CD4-positive, alpha-beta memory T cell (primary cell): ENCODE measurements around the gene GPAM. TPM values are rescaled to one million over a fixed set of nuclear protein-coding genes. Genes with fewer than 3 reads are reported as not detected.

ENCODE experiments used
- CTCF ChIA-PET: fragments of 350-600 bp; sonication (Branson Sonifier 250); formaldehyde crosslinking; loops from one replicate; lab custom pipeline; 2021; ENCODE audit warnings: inconsistent platforms; ENCODE audit not compliant: partially characterized antibody; lab: Charles Lee
- POLR2A ChIA-PET: fragments of 350-600 bp; sonication (Branson Sonifier 250); formaldehyde crosslinking; loops from one replicate; lab custom pipeline; 2021; ENCODE audit not compliant: partially characterized antibody; lab: Charles Lee
- DNase-seq, 5 donors: peaks; one replicate each; pipeline versions ENCODE4 v3.0.0 to v3.0.0-alpha.2; 2020 to 2022; ENCODE audit warnings: mixed read lengths in 1 of 5
- H3K27ac ChIP-seq: one replicate; pipeline ENCODE4 v1.7.0; 2013; ENCODE audit warnings: low read depth, low read length
- H3K27me3 ChIP-seq: 2 replicates; pipeline ENCODE4 v1.7.0; 2013; ENCODE audit warnings: mild to moderate bottlenecking, low read length, moderate library complexity; ENCODE audit not compliant: insufficient read depth
- H3K36me3 ChIP-seq: 2 replicates; pipeline ENCODE4 v1.7.0; 2013; ENCODE audit warnings: mild to moderate bottlenecking, low read length, moderate library complexity; ENCODE audit not compliant: insufficient read depth
- H3K4me1 ChIP-seq: 2 replicates; pipeline ENCODE4 v1.7.0; 2013; ENCODE audit warnings: mild to moderate bottlenecking, low read length, moderate library complexity; ENCODE audit not compliant: insufficient read depth
- H3K4me3 ChIP-seq, 2 donors: one replicate each; pipeline ENCODE4 v1.7.0; 2013; ENCODE audit warnings: low read length in 2 of 2, mild to moderate bottlenecking in 1 of 2
- H3K9me3 ChIP-seq, 2 donors: one replicate each; pipeline ENCODE4 v1.7.0; 2013; ENCODE audit warnings: low read length in 2 of 2, control low read depth in 1 of 2; ENCODE audit not compliant: control insufficient read depth in 1 of 2
- H3K27ac Mint-ChIP-seq, 7 donors: one replicate each; pipeline ENCODE4 v1.8.0; 2020 to 2021; ENCODE audit warnings: mixed read lengths in 7 of 7, mild to moderate bottlenecking in 6 of 7, inconsistent platforms in 3 of 7, moderate library complexity in 3 of 7
- H3K27me3 Mint-ChIP-seq, 2 donors: one replicate each; pipeline ENCODE4 v1.8.0; 2020 to 2021; ENCODE audit warnings: mixed read lengths in 2 of 2
- H3K36me3 Mint-ChIP-seq, 2 donors: one replicate each; pipeline ENCODE4 v1.8.0; 2020 to 2021; ENCODE audit warnings: mixed read lengths in 2 of 2, inconsistent platforms in 1 of 2, mild to moderate bottlenecking in 1 of 2
- H3K4me1 Mint-ChIP-seq, 4 donors: one replicate each; pipeline ENCODE4 v1.8.0; 2020 to 2021; ENCODE audit warnings: mixed read lengths in 4 of 4, mild to moderate bottlenecking in 1 of 4
- H3K4me3 Mint-ChIP-seq, 8 donors: one replicate each; pipeline ENCODE4 v1.8.0; 2020 to 2021; ENCODE audit warnings: mixed read lengths in 8 of 8, mild to moderate bottlenecking in 7 of 8, moderate library complexity in 6 of 8, inconsistent platforms in 3 of 8
- H3K9me3 Mint-ChIP-seq, 8 donors: one replicate each; pipeline ENCODE4 v1.8.0; 2020 to 2021; ENCODE audit warnings: mixed read lengths in 8 of 8, mild to moderate bottlenecking in 5 of 8, inconsistent platforms in 3 of 8, moderate library complexity in 1 of 8
- intact Hi-C: fragments of 100-400 bp; cut with micrococcal nuclease; formaldehyde crosslinking; loops from one replicate; pipeline ENCODE4 v1.15.1; 2023
- polyA plus RNA-seq, 2 donors: library from polyadenylated mRNA; unstranded; fragments of 300-500 nt; fragmentation: Illumina TruSeq; gene quantifications; one replicate each; pipeline ENCODE4 v1.2.3, GENCODE V29; 2021
- total RNA-seq, 2 experiments: library from RNA; stranded (reverse); gene quantifications; one replicate each; pipeline ENCODE4 v1.2.3, GENCODE V29; 2021

Gene GPAM
- total and polyA plus RNA-seq, 4 experiments from 2014 or later = 1.9 to 8.8 (median 4.2) TPM

DNA sequence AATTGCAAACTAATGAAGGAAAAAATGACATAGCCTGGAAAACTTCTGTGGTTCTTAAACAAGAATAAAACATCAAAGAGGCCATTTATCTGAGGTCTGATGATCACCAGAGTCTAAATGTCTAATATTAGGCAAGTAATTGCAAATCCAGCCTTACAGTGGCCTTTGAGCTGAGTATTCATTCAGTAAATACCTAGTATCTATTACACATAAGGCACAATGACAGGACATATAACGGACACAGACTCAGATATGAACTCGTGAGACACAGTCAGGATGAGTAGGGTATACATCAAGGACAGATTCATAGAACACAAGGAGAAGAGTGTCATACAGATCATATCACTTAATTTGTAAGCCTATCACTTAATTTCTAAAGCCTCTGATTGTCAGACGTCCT, 16.8 kb downstream of the GPAM start:
- ChIA-PET CTCF (no interaction called here), POLR2A (no interaction called here)
- Histone ChIP-seq H3K27ac (no peak overlapping the region), H3K9me3 (no peaks in the 10 kb centered on the region), H3K27me3 (no peaks in the 10 kb centered on the region), H3K36me3 (peaks cover 28% of the 10 kb centered on the region), H3K4me1 (no peaks in the 10 kb centered on the region), H3K4me3 (no peak overlapping the region)
- no peak overlapping the region for H3K27ac Mint-ChIP-seq
- DNase-seq = no peak
- H3K9me3 Mint-ChIP-seq = no peaks in the 10 kb centered on the region
- H3K36me3 Mint-ChIP-seq = peaks cover 54 to 82% of the 10 kb centered on the region in 2 donors
- no peaks in the 10 kb centered on the region for H3K4me1 Mint-ChIP-seq
- intact Hi-C loops = no loop called here
- H3K27me3 Mint-ChIP-seq = no peaks in the 10 kb centered on the region
- H3K4me3 Mint-ChIP-seq = no peak overlapping the region

DNA sequence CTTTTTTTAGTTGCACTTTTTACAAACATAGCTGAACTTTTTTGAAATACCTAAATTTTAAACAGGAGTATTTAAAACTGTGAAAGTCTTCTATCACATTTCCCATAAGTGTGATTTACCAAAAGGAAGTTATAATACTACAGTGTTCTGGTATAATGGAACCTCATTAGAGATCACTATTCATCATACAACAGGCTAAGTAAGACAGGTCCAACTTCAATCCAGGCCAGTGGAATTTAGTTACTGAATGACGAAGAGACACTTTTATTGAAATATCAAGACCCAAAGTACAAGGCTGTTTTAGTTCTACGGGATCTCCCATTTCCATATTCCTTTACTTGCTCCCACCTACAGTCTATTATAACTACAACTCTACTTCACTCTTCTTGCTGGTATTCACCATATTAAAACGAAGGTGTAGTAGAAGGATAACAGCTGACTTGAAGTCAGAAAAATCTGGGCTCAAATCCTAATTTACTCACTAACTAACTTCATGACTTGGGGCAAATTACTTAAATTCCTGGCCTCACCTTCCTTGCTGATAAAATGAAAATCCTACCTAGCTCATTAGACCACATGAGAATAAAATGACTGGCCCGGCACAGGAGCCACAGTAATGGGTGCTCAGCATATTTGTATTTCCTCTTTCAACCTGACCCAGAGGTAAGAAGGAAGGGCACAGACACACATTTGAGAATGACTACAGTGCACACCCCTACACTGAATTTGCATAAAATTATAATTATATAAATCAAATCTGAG, 21.6 kb downstream of the GPAM start:
- H3K9me3 ChIP-seq = no peaks in the 10 kb centered on the region
- DNase-seq = no peak
- no peak overlapping the region for H3K4me3 ChIP-seq
- Mint-ChIP-seq H3K27me3 (no peaks in the 10 kb centered on the region), H3K4me1 (no peaks in the 10 kb centered on the region), H3K36me3 (peaks cover 56 to 80% of the 10 kb centered on the region in 2 donors), H3K27ac (peak overlapping the region in 1 of 7 donors; percentile 31), H3K9me3 (no peaks in the 10 kb centered on the region), H3K4me3 (no peak overlapping the region)
- no peaks in the 10 kb centered on the region for H3K4me1 ChIP-seq
- POLR2A ChIA-PET = no interaction called here
- H3K27ac ChIP-seq = no peak overlapping the region
- CTCF ChIA-PET = interaction anchor here (1.2 to 2.2 kb wide), 6 partner anchors 10 to 147 kb away, joined by 3 to 15 read pairs (median 5); no protein-coding TSS in a partner anchor
- H3K36me3 ChIP-seq = peaks cover 38% of the 10 kb centered on the region
- intact Hi-C loops = no loop called here
- H3K27me3 ChIP-seq = no peaks in the 10 kb centered on the region

DNA sequence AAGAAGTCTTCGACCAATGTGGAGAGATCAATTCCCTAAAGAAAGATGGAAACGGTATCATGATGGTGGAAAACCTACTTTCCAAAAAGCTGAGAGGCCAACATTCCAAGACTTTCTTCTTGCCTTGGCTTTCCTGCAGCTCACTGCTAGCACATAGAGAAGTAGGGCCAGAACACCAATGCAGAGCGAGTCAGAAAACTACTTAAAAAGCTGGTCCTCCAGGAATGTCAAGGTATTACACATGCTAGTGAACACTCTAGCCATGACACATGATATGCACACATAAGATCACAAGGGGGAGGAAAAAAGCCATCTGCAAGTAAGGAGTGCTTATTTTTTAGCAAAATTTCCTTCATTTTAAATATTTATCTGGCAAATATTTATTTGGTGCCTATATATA, 22.7 kb downstream of the GPAM start:
- H3K27me3 ChIP-seq = no peaks in the 10 kb centered on the region
- Mint-ChIP-seq H3K4me3 (no peak overlapping the region), H3K9me3 (no peaks in the 10 kb centered on the region), H3K4me1 (no peaks in the 10 kb centered on the region), H3K36me3 (peaks cover 62 to 79% of the 10 kb centered on the region in 2 donors), H3K27me3 (no peaks in the 10 kb centered on the region), H3K27ac (no peak overlapping the region)
- DNase-seq = no peak
- POLR2A ChIA-PET = no interaction called here
- CTCF ChIA-PET = interaction anchor here (0.8 to 2.2 kb wide), 7 partner anchors 9 to 148 kb away, joined by 3 to 15 read pairs (median 5); no protein-coding TSS in a partner anchor
- no peaks in the 10 kb centered on the region for H3K9me3 ChIP-seq
- peaks cover 40% of the 10 kb centered on the region for H3K36me3 ChIP-seq
- no peak overlapping the region for H3K4me3 ChIP-seq
- H3K27ac ChIP-seq = no peak overlapping the region
- no peaks in the 10 kb centered on the region for H3K4me1 ChIP-seq
- intact Hi-C loops = no loop called here

DNA sequence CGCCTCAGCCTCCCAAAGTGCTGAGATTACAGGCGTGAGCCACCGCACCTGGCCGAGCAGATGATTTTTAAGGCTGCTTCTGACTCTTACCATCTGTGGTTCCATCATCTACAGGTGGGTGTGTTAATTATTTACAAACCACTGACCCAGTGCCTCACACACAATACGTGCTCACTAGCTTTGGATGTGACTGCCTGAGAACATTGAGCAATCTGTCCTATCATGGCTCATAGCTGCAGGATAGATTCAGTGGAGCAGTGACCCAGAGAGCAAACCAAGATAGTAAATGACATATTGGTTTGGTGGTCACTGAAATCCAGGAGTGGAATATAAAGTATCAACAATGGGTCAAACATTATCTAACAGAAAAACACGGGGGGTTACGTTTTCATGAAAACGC, 24.1 kb downstream of the GPAM start:
- Mint-ChIP-seq H3K27ac (no peak overlapping the region), H3K4me1 (no peaks in the 10 kb centered on the region), H3K27me3 (no peaks in the 10 kb centered on the region), H3K4me3 (no peak overlapping the region), H3K9me3 (no peaks in the 10 kb centered on the region), H3K36me3 (peaks cover 66 to 83% of the 10 kb centered on the region in 2 donors)
- ChIA-PET CTCF (no interaction called here), POLR2A (no interaction called here)
- H3K27ac ChIP-seq = no peak overlapping the region
- H3K36me3 ChIP-seq = peaks cover 43% of the 10 kb centered on the region
- no peaks in the 10 kb centered on the region for H3K4me1 ChIP-seq
- H3K9me3 ChIP-seq = no peaks in the 10 kb centered on the region
- no peak for DNase-seq
- H3K4me3 ChIP-seq = no peak overlapping the region
- H3K27me3 ChIP-seq = no peaks in the 10 kb centered on the region
- intact Hi-C loops = no loop called here

DNA sequence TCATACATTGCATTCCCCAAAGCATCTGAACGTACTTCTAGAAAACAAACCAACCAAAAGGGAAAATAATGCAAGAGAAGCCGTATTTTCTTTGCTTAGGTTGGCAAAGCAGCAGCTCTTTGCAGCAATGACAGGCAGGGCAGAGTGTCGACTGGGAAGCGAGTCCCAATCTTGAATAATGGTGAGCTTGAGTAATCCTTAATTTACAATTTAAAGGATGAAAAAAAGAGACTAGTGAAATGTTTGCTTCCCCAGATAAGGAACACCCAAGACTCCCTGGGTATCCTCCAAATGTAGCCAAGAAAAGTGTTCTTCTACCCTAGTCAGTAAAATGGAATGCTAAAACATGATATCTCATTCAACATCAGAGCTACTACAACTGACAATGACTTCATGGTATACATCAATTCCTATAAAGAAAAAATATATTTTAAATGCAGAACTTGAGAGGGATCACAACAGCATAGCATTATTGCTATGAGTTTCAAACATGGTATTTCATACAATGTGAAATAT, 32.0 kb downstream of the GPAM start:
- no peaks in the 10 kb centered on the region for H3K4me1 Mint-ChIP-seq
- Histone ChIP-seq H3K27ac (no peak overlapping the region), H3K4me3 (no peak overlapping the region), H3K36me3 (peaks cover 22% of the 10 kb centered on the region), H3K4me1 (no peaks in the 10 kb centered on the region), H3K27me3 (no peaks in the 10 kb centered on the region), H3K9me3 (no peaks in the 10 kb centered on the region)
- POLR2A ChIA-PET = no interaction called here
- CTCF ChIA-PET = interaction anchor here (1.1 to 8.6 kb wide), 3 partner anchors 10 to 14 kb away, joined by 3 to 58 read pairs (median 4); no protein-coding TSS in a partner anchor
- H3K36me3 Mint-ChIP-seq = peaks cover 26 to 54% of the 10 kb centered on the region in 2 donors
- H3K27ac Mint-ChIP-seq = peak overlapping the region in 1 of 7 donors; percentile 64
- H3K9me3 Mint-ChIP-seq = no peaks in the 10 kb centered on the region
- DNase-seq = no peak
- H3K27me3 Mint-ChIP-seq = no peaks in the 10 kb centered on the region
- intact Hi-C loops = no loop called here
- no peak overlapping the region for H3K4me3 Mint-ChIP-seq

DNA sequence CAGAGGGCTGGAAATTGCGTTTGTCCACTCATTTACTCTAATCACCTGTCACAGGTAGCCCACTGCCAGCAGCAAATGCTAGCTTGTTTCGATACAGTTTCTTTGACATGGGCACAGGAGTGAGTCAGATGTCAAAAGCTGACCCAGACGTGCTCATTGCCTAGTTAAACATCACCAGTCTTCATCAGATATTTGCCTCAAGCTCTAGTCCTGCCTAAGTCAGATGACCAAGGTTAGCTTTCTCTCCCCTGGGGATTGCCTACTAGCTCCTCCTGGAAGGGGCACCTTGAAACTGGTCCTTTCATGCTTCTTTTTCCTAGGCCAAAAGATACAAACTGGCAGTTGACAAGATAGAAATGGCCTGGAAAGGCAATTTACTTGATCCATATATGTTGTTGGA, 35.2 kb downstream of the GPAM start:
- Histone ChIP-seq H3K27ac (no peak overlapping the region), H3K27me3 (no peaks in the 10 kb centered on the region), H3K4me1 (no peaks in the 10 kb centered on the region), H3K36me3 (peaks cover 5% of the 10 kb centered on the region), H3K4me3 (no peak overlapping the region), H3K9me3 (no peaks in the 10 kb centered on the region)
- H3K4me3 Mint-ChIP-seq = no peak overlapping the region
- no peaks in the 10 kb centered on the region for H3K9me3 Mint-ChIP-seq
- no peaks in the 10 kb centered on the region for H3K4me1 Mint-ChIP-seq
- peaks cover 0 to 3% of the 10 kb centered on the region in 2 donors for H3K27me3 Mint-ChIP-seq
- no peak overlapping the region for H3K27ac Mint-ChIP-seq
- ChIA-PET CTCF (interaction anchor here (8.6 kb wide), 1 partner anchor 10 kb away, joined by 58 read pairs; no protein-coding TSS in a partner anchor), POLR2A (no interaction called here)
- no peak for DNase-seq
- peaks cover 7 to 28% of the 10 kb centered on the region in 2 donors for H3K36me3 Mint-ChIP-seq
- intact Hi-C loops = no loop called here

DNA sequence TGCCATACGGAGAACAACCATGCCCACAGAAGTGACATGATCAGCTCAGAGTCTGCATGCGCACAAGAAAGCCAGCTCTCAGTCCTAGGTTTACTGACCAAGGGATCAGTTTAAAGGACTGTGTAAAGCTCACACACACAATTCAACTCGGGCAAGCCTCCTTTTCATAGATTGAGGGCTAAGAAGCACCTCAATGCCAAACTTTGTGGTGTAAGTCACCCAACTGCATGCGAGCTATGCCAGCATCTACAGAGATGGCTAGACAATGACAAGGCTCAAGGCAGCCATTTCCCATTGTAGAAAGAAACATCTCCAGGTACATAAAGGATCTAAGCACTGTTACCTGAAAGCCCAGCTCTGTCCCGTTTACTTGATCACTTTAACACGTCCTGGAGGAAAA, 36.8 kb downstream of the GPAM start:
- Mint-ChIP-seq H3K9me3 (no peaks in the 10 kb centered on the region), H3K4me1 (no peaks in the 10 kb centered on the region), H3K4me3 (no peak overlapping the region), H3K27me3 (peaks cover 0 to 3% of the 10 kb centered on the region in 2 donors), H3K36me3 (peaks cover 0 to 18% of the 10 kb centered on the region in 2 donors), H3K27ac (no peak overlapping the region)
- H3K36me3 ChIP-seq = no peaks in the 10 kb centered on the region
- no peaks in the 10 kb centered on the region for H3K27me3 ChIP-seq
- intact Hi-C loops = no loop called here
- no peak overlapping the region for H3K27ac ChIP-seq
- no peaks in the 10 kb centered on the region for H3K4me1 ChIP-seq
- ChIA-PET POLR2A (no interaction called here), CTCF (interaction anchor here (8.6 kb wide), 1 partner anchor 9 kb away, joined by 58 read pairs; no protein-coding TSS in a partner anchor)
- H3K4me3 ChIP-seq = no peak overlapping the region
- H3K9me3 ChIP-seq = no peaks in the 10 kb centered on the region
- DNase-seq = no peak
